ENCODE data around the gene MEPE. TPM values are rescaled to one million over a fixed set of nuclear protein-coding genes. Genes with fewer than 3 reads are reported as not detected.

MEPE gene
- total and polyA plus RNA-seq, 2 of the 8 experiments (the other 6 are each of a cell fraction or from before 2014, with no cell fraction given): not detected

DNA sequence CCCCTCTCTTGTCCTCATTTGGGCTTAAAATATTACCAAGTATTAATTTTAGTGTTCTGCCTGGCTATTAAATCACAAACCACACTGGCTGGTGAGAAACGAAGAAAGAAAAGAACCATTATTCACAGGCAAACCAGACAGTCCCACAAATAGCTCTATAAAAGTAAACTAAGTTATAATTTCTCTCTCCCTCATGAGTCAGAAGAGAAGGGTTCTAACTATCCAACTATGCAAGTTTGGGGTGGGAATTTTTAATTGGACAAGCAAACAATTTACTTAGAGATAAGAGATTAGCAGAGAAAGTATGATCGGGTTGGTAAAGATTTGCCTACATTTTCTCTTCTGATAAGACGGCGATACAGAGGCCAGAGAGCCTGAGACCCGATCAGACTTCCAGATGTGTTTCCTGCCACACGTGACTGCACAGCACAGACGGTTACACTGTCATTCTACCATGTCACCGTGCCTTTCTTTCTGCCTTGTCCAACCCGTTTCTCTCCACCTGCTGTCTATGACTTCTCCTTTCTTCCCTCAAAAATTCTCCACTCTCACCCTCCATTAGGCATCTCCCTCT is 52.3 kb downstream of the MEPE start:
- no peak overlapping the region for H2AFZ ChIP-seq (ENCODE audit: low read length)

More for the DNA sequence above, 52.3 kb downstream of the MEPE start:
- H3K4me1 ChIP-seq (replicated peaks in 1 of 4; ENCODE audit: control insufficient read depth in 3 of 4, insufficient read depth in 4 of 4, low read length in 3 of 4): no peaks in the 10 kb centered on the region
- no peak for TF ChIP-seq CREB1 (IDR thresholded peaks at IDR 0.05)
- H2BK120ac ChIP-seq (replicated peaks; ENCODE audit: low read depth, low read length): no peak overlapping the region
- H3K9me3 ChIP-seq (ENCODE audit: insufficient read depth in 2 of 2, low read depth in 1 of 2, low read length in 1 of 2): peaks cover 6 to 7% of the 10 kb centered on the region in 2 experiments; a peak in 3 of 4 replicates
- H2BK12ac ChIP-seq (ENCODE audit: low read depth, low read length): no peak overlapping the region; the same call in 1 of the 2 replicates
- no peak overlapping the region for H4K8ac ChIP-seq (ENCODE audit: extremely low read depth, insufficient read depth, low read length)
- H3K14ac ChIP-seq (ENCODE audit: insufficient read length): no peak overlapping the region
- no peak overlapping the region for H3K18ac ChIP-seq (ENCODE audit: extremely low read depth, low read length)
- H2BK5ac ChIP-seq (ENCODE audit: low read depth, low read length): no peak overlapping the region
- no peak overlapping the region for H3K27ac ChIP-seq (ENCODE audit: low read depth, low read length)
- no peak overlapping the region for H2BK20ac ChIP-seq (ENCODE audit: low read length)
- no peak overlapping the region for H2AK5ac ChIP-seq (ENCODE audit: low read depth, low read length)
- no peak overlapping the region for H3K4me3 ChIP-seq (ENCODE audit: extremely low read depth in 1 of 4, insufficient read depth in 2 of 4, low read depth in 3 of 4, low read length in 4 of 4)
- 93% methylated on average over 9 of the region's 9 CpGs; no CpG with 5 or more reads in 1 of the 2 experiments for WGBS, 2 experiments (ENCODE audit: extremely low coverage in 1 of 2, insufficient coverage in 1 of 2, insufficient read length in 1 of 2, insufficient replicate concordance in 2 of 2, low coverage in 1 of 2, low lambda C conversion rate in 2 of 2, missing lambda C conversion rate in 1 of 2)
- H4K91ac ChIP-seq (replicated peaks; ENCODE audit: insufficient read length, low read length): no peak overlapping the region
- peaks cover 0 to 3% (median 0%) of the 10 kb centered on the region in 4 experiments; a peak in 1 of 8 replicates for H3K36me3 ChIP-seq (ENCODE audit: control insufficient read depth in 2 of 4, insufficient read depth in 4 of 4, low read length in 3 of 4)
- no peaks in the 10 kb centered on the region for H3K23me2 ChIP-seq (ENCODE audit: low read depth, low read length)
- no peaks in the 10 kb centered on the region for H3K27me3 ChIP-seq (replicated peaks in 1 of 4; ENCODE audit: control insufficient read depth in 3 of 4, extremely low read depth in 1 of 4, insufficient read depth in 3 of 4, low read length in 3 of 4)
- no peaks in the 10 kb centered on the region for H3K79me2 ChIP-seq (ENCODE audit: control insufficient read depth in 1 of 2, insufficient read depth in 2 of 2, low read length in 2 of 2)
- CTCF ChIA-PET (ENCODE audit: partially characterized antibody): interaction anchor here (0.6 to 1.3 kb wide), 2 partner anchors 19 to 438 kb away, joined by 3 to 4 read pairs; no protein-coding TSS in a partner anchor
- H4K5ac ChIP-seq (ENCODE audit: insufficient read length, low read depth, low read length): no peak overlapping the region
- no peak overlapping the region for H3K56ac ChIP-seq (replicated peaks; ENCODE audit: insufficient read length, low read depth, low read length)
- no peak overlapping the region for H3K9ac ChIP-seq (replicated peaks in 1 of 4; ENCODE audit: extremely low read depth in 1 of 4, low read depth in 3 of 4, low read length in 3 of 4)
- no peaks in the 10 kb centered on the region for H4K20me1 ChIP-seq (replicated peaks in 1 of 2; ENCODE audit: control insufficient read depth in 1 of 2, insufficient read depth in 2 of 2, low read length in 2 of 2)
- H3K4ac ChIP-seq (replicated peaks; ENCODE audit: insufficient read length, low read depth, low read length): no peak overlapping the region
- H3K4me2 ChIP-seq (ENCODE audit: insufficient read depth in 1 of 2, low read depth in 2 of 2, low read length in 2 of 2): no peak overlapping the region
- DNase-seq (ENCODE audit: low read depth in 1 of 2, low spot score in 2 of 2): no peak
- FAIRE-seq: no peak
- H3K23ac ChIP-seq (ENCODE audit: insufficient read length): no peak overlapping the region
- no peaks in the 10 kb centered on the region for H3K79me1 ChIP-seq (ENCODE audit: low read depth, low read length)
- H2BK15ac ChIP-seq (ENCODE audit: low read length): 0 out of 2 replicates have a peak overlapping the region, but pooled peaks have one; percentile 9
- POLR2A ChIA-PET (ENCODE audit: partially characterized antibody): no interaction called here
